ENCODE results near the gene RRP7A.
"Not testable (repeated sequence)": the region's sequence is repeated elsewhere in the genome, so short reads cannot be mapped to it uniquely, and the experiment has no call there.

Gene RRP7A

GRCh38 chr22:42519525-42520401, at the start of gene RRP7A:
Gene RRP7A (minus strand): TSS chr22:42519796. CDS start chr22:42519786, 10 bp downstream.
- FAIRE-seq = no peak

GRCh38 chr22:42567950-42568349, 48.4 kb upstream of the RRP7A start:
- not testable (repeated sequence) for FAIRE-seq

GRCh38 chr22:42565956-42566355, 46.4 kb upstream of the RRP7A start:
- no peak for FAIRE-seq

GRCh38 chr22:42564699-42565098, 45.1 kb upstream of the RRP7A start:
- no peak for FAIRE-seq

GRCh38 chr22:42563943-42564342, 44.3 kb upstream of the RRP7A start:
- not testable (repeated sequence) for FAIRE-seq

GRCh38 chr22:42562684-42563083, 43.1 kb upstream of the RRP7A start:
- no peak for FAIRE-seq

- FAIRE-seq = no peak
Measured at GRCh38 chr22:42562279-42562678, 42.7 kb upstream of the RRP7A start.

- FAIRE-seq = no peak
Measured at GRCh38 chr22:42561856-42562255, 42.3 kb upstream of the RRP7A start.

GRCh38 chr22:42560781-42561180, 41.2 kb upstream of the RRP7A start:
- FAIRE-seq = no peak

- no peak for FAIRE-seq
Measured at GRCh38 chr22:42560381-42560780, 40.8 kb upstream of the RRP7A start.

- no peak for FAIRE-seq
Measured at GRCh38 chr22:42553475-42554361, 34.1 kb upstream of the RRP7A start, which contains the start of gene SERHL2. Gene SERHL2 (plus strand): TSS chr22:42553956. CDS start chr22:42554021, 65 bp downstream.

GRCh38 chr22:42552294-42552647, 32.7 kb upstream of the RRP7A start:
- not testable (repeated sequence) for FAIRE-seq

GRCh38 chr22:42549331-42550060, 29.9 kb upstream of the RRP7A start:
- no peak for FAIRE-seq

GRCh38 chr22:42548597-42549330, 29.2 kb upstream of the RRP7A start:
- FAIRE-seq = no peak

GRCh38 chr22:42548126-42548525, 28.5 kb upstream of the RRP7A start:
- not testable (repeated sequence) for FAIRE-seq

GRCh38 chr22:42547562-42547961, 28.0 kb upstream of the RRP7A start:
- FAIRE-seq = no peak

- FAIRE-seq = no peak
Measured at GRCh38 chr22:42544686-42545085, 25.1 kb upstream of the RRP7A start.

- not testable (repeated sequence) for FAIRE-seq
Measured at GRCh38 chr22:42539236-42539771, 19.7 kb upstream of the RRP7A start.

- FAIRE-seq = not testable (repeated sequence)
Measured at GRCh38 chr22:42537199-42537831, 17.7 kb upstream of the RRP7A start.

- not testable (repeated sequence) for FAIRE-seq
Measured at GRCh38 chr22:42536634-42537033, 17.0 kb upstream of the RRP7A start.

GRCh38 chr22:42536166-42536565, 16.6 kb upstream of the RRP7A start:
- no peak for FAIRE-seq
